Mucosa of stomach (tissue), 1 donor: Measurements from ENCODE around the gene GPR61.

Source experiments
- H3K27me3 ChIP-seq: one replicate; pipeline ENCODE4 v1.7.0; 2013; ENCODE audit warnings: mild to moderate bottlenecking, low read length; ENCODE audit not compliant: control insufficient read depth, insufficient read depth
- H3K36me3 ChIP-seq: one replicate; pipeline ENCODE4 v1.7.0; 2013; ENCODE audit warnings: low read length; ENCODE audit not compliant: control insufficient read depth, insufficient read depth
- H3K4me1 ChIP-seq: one replicate; pipeline ENCODE4 v1.7.0; 2013; ENCODE audit warnings: mild to moderate bottlenecking, low read length; ENCODE audit not compliant: control insufficient read depth, insufficient read depth
- H3K4me3 ChIP-seq: one replicate; pipeline ENCODE4 v1.7.0; 2013; ENCODE audit warnings: low read length
- H3K9ac ChIP-seq: one replicate; pipeline ENCODE4 v1.7.0; 2013; ENCODE audit warnings: mild to moderate bottlenecking, low read length, moderate library complexity
- H3K9me3 ChIP-seq: one replicate; pipeline ENCODE4 v1.7.0; 2013; ENCODE audit warnings: mild to moderate bottlenecking, low read length, moderate library complexity; ENCODE audit not compliant: control insufficient read depth
- donor health status: Pancreatic carcinoma.

The GPR61 gene

DNA sequence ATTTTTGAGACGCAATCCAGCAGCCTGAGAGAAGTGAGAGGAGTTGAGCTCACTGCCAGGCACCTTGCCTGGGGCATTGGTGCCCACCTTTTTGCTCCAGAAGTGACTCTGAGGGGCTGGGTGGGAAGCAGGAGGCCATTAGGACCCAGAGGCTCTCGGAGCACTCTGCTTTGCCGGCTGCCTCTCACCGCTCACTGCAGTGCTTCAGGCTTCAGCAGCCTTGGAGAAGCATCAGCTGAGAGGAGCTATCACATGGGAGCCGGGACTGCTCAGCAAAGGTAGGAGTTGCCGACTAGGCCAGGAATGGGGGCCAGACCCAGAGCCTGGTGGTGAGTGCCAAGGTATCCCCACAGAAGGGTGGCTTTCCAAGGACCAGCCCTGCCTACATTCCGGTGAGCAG, at the start of gene GPR61:
Gene GPR61 (plus strand): TSS at position 197 of the 400 bp plus-strand sequence. CDS start 3,151 bp downstream, outside the sequence.
- Histone ChIP-seq H3K4me1 (no peaks in the 10 kb centered on the region), H3K9me3 (no peaks in the 10 kb centered on the region), H3K4me3 (no peak within 1 kb of the TSS), H3K36me3 (no peaks in the 10 kb centered on the region), H3K27me3 (peaks cover 4% of the 10 kb centered on the region), H3K9ac (no peak within 1 kb of the TSS)

DNA sequence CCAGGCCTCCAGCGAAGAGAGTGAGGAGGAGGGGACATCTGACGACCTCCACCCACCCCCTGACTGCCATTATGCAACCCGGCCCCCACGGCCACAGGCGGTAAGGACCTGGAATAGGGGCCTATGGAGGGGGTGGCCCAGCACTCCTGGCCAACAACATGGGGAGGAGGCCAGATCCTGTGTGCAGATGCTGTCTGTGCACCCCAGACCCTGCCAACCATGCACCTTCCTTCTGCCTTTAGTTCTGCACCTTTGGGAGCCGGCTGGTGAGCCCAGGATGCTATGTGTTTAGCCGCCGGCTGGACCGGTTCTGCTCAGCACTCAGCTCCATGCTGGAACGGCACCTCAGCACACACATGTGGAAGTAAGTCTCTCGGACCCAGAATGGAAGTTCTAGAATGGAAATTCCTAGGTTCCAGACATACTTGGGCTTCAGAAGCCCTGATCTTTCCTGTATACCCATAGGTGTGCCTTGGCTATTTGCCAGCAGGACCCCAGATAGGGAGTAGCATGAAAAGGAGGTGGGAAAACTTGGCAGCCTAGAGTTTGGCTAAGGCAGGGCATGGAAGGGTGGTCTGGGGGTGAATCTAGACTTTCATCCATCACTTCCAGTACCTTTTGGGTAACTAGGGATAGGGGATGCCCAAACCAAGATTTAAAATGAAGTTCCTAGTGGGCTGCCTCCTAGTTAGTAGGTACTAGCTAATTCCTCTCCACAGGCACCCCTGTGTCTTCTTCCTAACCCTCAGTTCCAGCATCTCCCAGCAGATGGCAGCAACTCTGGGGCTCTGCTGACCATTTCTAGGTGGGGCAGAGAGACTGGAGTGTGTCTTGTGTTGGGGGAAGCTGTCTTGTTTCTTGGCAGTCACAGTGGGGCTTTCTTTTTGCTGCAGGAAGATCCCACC, 49.4 kb upstream of the GPR61 start:
- Histone ChIP-seq H3K27me3 (no peaks in the 10 kb centered on the region), H3K4me1 (peaks cover 22% of the 10 kb centered on the region), H3K9ac (no peak overlapping the region), H3K4me3 (no peak overlapping the region), H3K36me3 (no peaks in the 10 kb centered on the region), H3K9me3 (no peaks in the 10 kb centered on the region)

GRCh38 chr1:109490934-109491302, 48.8 kb upstream of the GPR61 start:
- Histone ChIP-seq H3K9ac (no peak overlapping the region), H3K4me3 (no peak overlapping the region), H3K4me1 (peaks cover 25% of the 10 kb centered on the region), H3K27me3 (no peaks in the 10 kb centered on the region), H3K36me3 (no peaks in the 10 kb centered on the region), H3K9me3 (no peaks in the 10 kb centered on the region)

- Histone ChIP-seq H3K4me3 (no peak overlapping the region), H3K9me3 (no peaks in the 10 kb centered on the region), H3K9ac (no peak overlapping the region), H3K4me1 (peaks cover 25% of the 10 kb centered on the region), H3K36me3 (no peaks in the 10 kb centered on the region), H3K27me3 (no peaks in the 10 kb centered on the region)
These were observed 48.3 kb upstream of the GPR61 start for GRCh38 chr1:109491372-109491771.

DNA sequence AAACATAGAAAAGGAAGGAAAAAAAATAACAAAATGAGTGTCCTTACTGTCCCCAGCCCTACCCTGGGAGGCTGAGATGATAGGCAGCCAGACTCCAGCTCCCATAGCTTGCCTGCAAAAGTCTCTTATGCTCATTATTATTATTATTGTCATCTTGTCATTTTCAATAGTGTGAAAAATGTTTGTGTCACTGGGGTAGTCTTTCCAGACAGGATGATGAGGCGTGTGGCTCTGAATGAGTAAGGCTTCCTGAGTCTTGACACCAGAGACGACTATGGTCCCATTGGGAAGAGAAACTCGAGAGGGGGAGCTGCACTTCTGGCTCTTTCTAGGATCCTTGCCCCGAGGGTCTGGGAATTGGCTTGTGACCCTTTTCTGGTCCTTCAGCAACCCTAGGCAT, 46.9 kb upstream of the GPR61 start:
- Histone ChIP-seq H3K9me3 (no peaks in the 10 kb centered on the region), H3K27me3 (no peaks in the 10 kb centered on the region), H3K36me3 (peaks cover 4% of the 10 kb centered on the region), H3K9ac (no peak overlapping the region), H3K4me1 (peaks cover 25% of the 10 kb centered on the region), H3K4me3 (no peak overlapping the region)

GRCh38 chr1:109493227-109493626, 46.4 kb upstream of the GPR61 start:
- H3K4me3 ChIP-seq, result peak overlapping the region; percentile 93

DNA sequence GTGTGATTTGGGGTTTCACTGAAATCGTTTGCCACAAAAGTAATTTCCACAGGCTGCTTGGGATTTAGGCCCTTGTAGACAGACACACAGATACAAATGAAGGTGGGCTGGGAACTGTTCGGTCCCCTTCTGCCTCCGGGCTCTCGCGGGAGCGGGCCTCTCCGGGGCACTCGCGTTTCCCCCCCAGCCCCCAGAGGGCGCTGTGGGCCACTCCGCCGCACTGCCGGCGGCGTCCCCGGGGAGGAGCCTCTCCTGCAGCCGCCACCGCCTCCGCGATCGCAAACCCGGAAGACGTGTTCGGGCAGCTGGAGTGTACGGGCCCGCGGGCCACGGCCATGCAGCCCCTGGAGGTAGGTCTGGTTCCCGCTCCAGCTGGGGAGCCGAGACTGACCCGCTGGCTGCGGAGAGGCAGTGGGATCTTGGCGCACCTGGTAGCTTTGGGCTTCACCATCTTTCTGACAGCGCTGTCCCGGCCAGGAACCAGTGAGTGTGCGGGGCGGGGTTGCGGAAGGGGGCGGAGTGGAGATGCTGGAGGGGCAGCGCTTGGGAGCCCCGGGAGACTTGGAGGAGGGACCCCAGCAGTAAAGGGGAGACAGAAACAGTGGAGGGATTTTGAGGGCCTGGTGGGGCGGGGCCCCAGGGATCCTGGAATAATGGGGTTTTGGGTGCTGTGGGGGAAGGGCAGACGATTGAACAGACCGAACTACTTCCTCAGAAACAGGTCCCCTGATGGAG, 45.7 kb upstream of the GPR61 start, which contains the start of gene CYB561D1:
Gene CYB561D1 (plus strand): TSS at position 290 of the 735 bp plus-strand sequence. CDS start 46 bp downstream, at position 336.
- Histone ChIP-seq H3K9ac (peak within 1 kb of the TSS; percentile 73), H3K27me3 (no peaks in the 10 kb centered on the region), H3K4me1 (peaks cover 25% of the 10 kb centered on the region), H3K9me3 (no peaks in the 10 kb centered on the region), H3K36me3 (peaks cover 4% of the 10 kb centered on the region), H3K4me3 (peak within 1 kb of the TSS; percentile 93)

More at GRCh38 chr1:109493227-109493626, 46.4 kb upstream of the GPR61 start:
- no peaks in the 10 kb centered on the region for H3K27me3 ChIP-seq
- H3K9ac ChIP-seq, result peak overlapping the region; percentile 73
- no peaks in the 10 kb centered on the region for H3K9me3 ChIP-seq
- peaks cover 25% of the 10 kb centered on the region for H3K4me1 ChIP-seq
- peaks cover 4% of the 10 kb centered on the region for H3K36me3 ChIP-seq

- Histone ChIP-seq H3K4me3 (no peak overlapping the region), H3K27me3 (no peaks in the 10 kb centered on the region), H3K9ac (no peak overlapping the region), H3K36me3 (peaks cover 4% of the 10 kb centered on the region), H3K9me3 (no peaks in the 10 kb centered on the region), H3K4me1 (peaks cover 22% of the 10 kb centered on the region)
These were observed 43.9 kb upstream of the GPR61 start for GRCh38 chr1:109495738-109496137.

- Histone ChIP-seq H3K9me3 (no peaks in the 10 kb centered on the region), H3K9ac (no peak overlapping the region), H3K36me3 (peaks cover 4% of the 10 kb centered on the region), H3K4me1 (peaks cover 18% of the 10 kb centered on the region), H3K4me3 (no peak overlapping the region), H3K27me3 (no peaks in the 10 kb centered on the region)
These were observed 42.1 kb upstream of the GPR61 start for GRCh38 chr1:109497449-109498160.

- H3K27me3 ChIP-seq, result no peaks in the 10 kb centered on the region
- no peak overlapping the region for H3K4me3 ChIP-seq
- no peaks in the 10 kb centered on the region for H3K9me3 ChIP-seq
- H3K36me3 ChIP-seq, result peaks cover 4% of the 10 kb centered on the region
- no peak overlapping the region for H3K9ac ChIP-seq
- H3K4me1 ChIP-seq, result peaks cover 16% of the 10 kb centered on the region
These were observed 41.4 kb upstream of the GPR61 start for GRCh38 chr1:109498161-109498801.

DNA sequence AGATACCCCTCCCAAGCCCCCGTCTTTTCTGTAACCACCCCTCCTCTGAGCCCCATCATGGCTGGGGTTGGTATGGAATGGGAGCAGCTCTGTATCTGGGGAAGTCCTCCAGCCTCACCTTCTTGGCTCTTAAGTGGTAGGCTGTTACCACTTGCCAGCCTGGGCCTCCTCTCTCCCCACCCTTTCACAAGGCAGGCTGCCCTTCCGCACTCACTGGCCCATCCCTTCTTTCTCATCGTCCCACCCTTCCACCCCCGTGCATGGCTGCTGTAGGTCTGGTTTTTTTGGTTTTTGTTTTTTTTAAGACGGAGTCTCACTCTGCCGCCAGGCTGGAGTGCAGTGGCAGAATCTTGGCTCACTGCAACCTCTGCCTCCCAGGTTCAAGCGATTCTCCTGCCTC, 40.6 kb upstream of the GPR61 start:
- Histone ChIP-seq H3K4me3 (no peak overlapping the region), H3K4me1 (peaks cover 17% of the 10 kb centered on the region), H3K9ac (no peak overlapping the region), H3K27me3 (no peaks in the 10 kb centered on the region), H3K36me3 (peaks cover 4% of the 10 kb centered on the region), H3K9me3 (no peaks in the 10 kb centered on the region)
